HCT116 (cell line): ENCODE measurements around the gene RGCC. TPM values are rescaled to one million over a fixed set of nuclear protein-coding genes. Genes with fewer than 3 reads are reported as not detected.

Experiments
- ATAC-seq: fragments of 200-7000 bp; cut with Tn5 transposase; 2 replicates; pipeline ENCODE4 v1.9.1; 2020; ENCODE audit warnings: mild to moderate bottlenecking, moderate library complexity
- BruUV-seq: library from RNA; stranded (reverse); fragments of 400-500 nt; replicated peaks from 2 replicates; lab custom pipeline; 2021; lab: Mats Ljungman, UMichigan
- CTCF ChIA-PET: fragments of 300-600 bp; sonication (Branson Sonifier 250); formaldehyde crosslinking; loops from one replicate; lab custom pipeline; 2021; ENCODE audit warnings: antibody characterized with exemption; lab: Charles Lee
- POLR2A ChIA-PET: fragments of 300-600, 350-600 bp; sonication (Branson Sonifier 250); formaldehyde crosslinking; loops from one replicate; lab custom pipeline; 2021; ENCODE audit warnings: antibody characterized with exemption; lab: Charles Lee
- RAD21 ChIA-PET, 2 experiments: fragments of 300-600 bp; sonication (Branson Sonifier 250); formaldehyde crosslinking; loops; one replicate each; lab custom pipeline; 2023; ENCODE audit warnings: low total read pairs in 2 of 2; ENCODE audit not compliant: uncharacterized antibody in 2 of 2, unreplicated experiment in 2 of 2, low non-redundant PET in 1 of 2; lab: Charles Lee
- DNase-seq: peaks from one replicate; pipeline ENCODE4 v3.0.0-alpha.2; 2010; ENCODE audit warnings: low read depth, low spot score
- H2AFZ ChIP-seq: fragments of 200-600 bp; shearing (Covaris generic), sonication (generic); 2 replicates; pipeline ENCODE4 v1.6.1; 2017; ENCODE audit warnings: low read depth, mixed run types, mixed read lengths, antibody characterized with exemption, low read length; ENCODE audit not compliant: poor library complexity, severe bottlenecking
- H3K27ac ChIP-seq: 2 replicates; pipeline ENCODE4 v1.5.1; 2012; ENCODE audit warnings: low read depth, low read length
- H3K27me3 ChIP-seq: fragments of 200-600 bp; sonication (generic); 2 replicates; pipeline ENCODE4 v1.6.1; 2016; ENCODE audit warnings: mixed run types, low read length, mixed read lengths; ENCODE audit not compliant: insufficient read depth
- H3K36me3 ChIP-seq, 2 experiments: fragments of 200-500 bp in 1 of 2; fragments of 200-600 bp in 1 of 2; sonication (Bioruptor generic) in 1 of 2; sonication (generic) in 1 of 2; 2 replicates each; pipeline versions ENCODE4 v1.5.1 to v1.6.1; 2014 to 2016; ENCODE audit warnings: low read length in 2 of 2, inconsistent platforms in 1 of 2, mixed read lengths in 1 of 2, mixed run types in 1 of 2; ENCODE audit not compliant: insufficient read depth in 2 of 2, control insufficient read depth in 1 of 2
- H3K4me1 ChIP-seq, 2 experiments: fragments of 200-600 bp in 1 of 2; sonication (generic) in 1 of 2; 2 replicates each; pipeline versions ENCODE4 v1.5.1 to v1.6.1; 2012 to 2017; ENCODE audit warnings: low read length in 2 of 2, inconsistent platforms in 1 of 2, mild to moderate bottlenecking in 1 of 2, mixed read lengths in 1 of 2, mixed run types in 1 of 2, moderate library complexity in 1 of 2; ENCODE audit not compliant: insufficient read depth in 2 of 2, control insufficient read depth in 1 of 2
- H3K4me2 ChIP-seq: fragments of 200-600 bp; sonication (generic); 2 replicates; pipeline ENCODE4 v1.6.1; 2017; ENCODE audit warnings: mixed run types, low read length, mixed read lengths
- H3K4me3 ChIP-seq, 2 experiments: fragments of 200-600 bp in 1 of 2; sonication (generic) in 1 of 2; replicated peaks in 1 of 2; 2 replicates each; pipeline ENCODE4 v1.5.1; 2011 to 2016; ENCODE audit warnings: low read length in 2 of 2, control low read depth in 1 of 2, low read depth in 1 of 2, mild to moderate bottlenecking in 1 of 2, mixed read lengths in 1 of 2, mixed run types in 1 of 2
- H3K79me2 ChIP-seq: fragments of 200-600 bp; sonication (generic); 2 replicates; pipeline ENCODE4 v1.6.1; 2017; ENCODE audit warnings: mild to moderate bottlenecking, mixed run types, low read length, moderate library complexity, mixed read lengths; ENCODE audit not compliant: insufficient read depth
- H3K9ac ChIP-seq: fragments of 200-600 bp; sonication (generic); 2 replicates; pipeline ENCODE4 v1.6.1; 2016; ENCODE audit warnings: low read length, mixed read lengths
- H3K9me2 ChIP-seq: fragments of 200-600 bp; sonication (generic), shearing (Covaris generic); 2 replicates; pipeline ENCODE4 v1.6.1; 2017; ENCODE audit warnings: mixed run types, mild to moderate bottlenecking, moderate library complexity; ENCODE audit not compliant: insufficient read depth
- H3K9me3 ChIP-seq, 2 experiments: fragments of 200-500 bp in 1 of 2; fragments of 200-600 bp in 1 of 2; sonication (Bioruptor generic) in 1 of 2; sonication (generic) in 1 of 2; 2 replicates each; pipeline ENCODE4 v1.6.1; 2014 to 2017; ENCODE audit warnings: low read length in 2 of 2, mixed read lengths in 2 of 2, inconsistent platforms in 1 of 2, low read depth in 1 of 2, mild to moderate bottlenecking in 1 of 2, mixed run types in 1 of 2, moderate library complexity in 1 of 2; ENCODE audit not compliant: control insufficient read depth in 1 of 2, insufficient read depth in 1 of 2
- H4K20me1 ChIP-seq: fragments of 200-600 bp; sonication (generic), shearing (Covaris generic); 2 replicates; pipeline ENCODE4 v1.6.1; 2017; ENCODE audit warnings: mixed run types, mild to moderate bottlenecking, moderate library complexity; ENCODE audit not compliant: insufficient read depth
- CTCF ChIP-seq, 3 experiments: fragments of 200-600 bp in 1 of 3; sonication (generic) in 1 of 3; IDR thresholded peaks in 2 of 3; conservative IDR thresholded peaks in 1 of 3; 2 replicates each; pipeline ENCODE4 v1.5.1; 2012 to 2017; ENCODE audit warnings: low read depth in 2 of 3, low read length in 2 of 3, antibody characterized with exemption in 1 of 3, borderline replicate concordance in 1 of 3, control low read depth in 1 of 3, mild to moderate bottlenecking in 1 of 3, mixed read lengths in 1 of 3, mixed run types in 1 of 3, moderate library complexity in 1 of 3; ENCODE audit not compliant: insufficient read depth in 1 of 3
- ELF1 ChIP-seq: IDR thresholded peaks from 2 replicates; pipeline ENCODE4 v1.6.1; 2012; ENCODE audit warnings: low read depth, borderline replicate concordance
- FOSL1 ChIP-seq: IDR thresholded peaks from 2 replicates; pipeline ENCODE4 v1.6.1; 2012; ENCODE audit warnings: low read depth
- SRF ChIP-seq: IDR thresholded peaks from 2 replicates; pipeline ENCODE4 v1.6.1; 2012; ENCODE audit warnings: low read depth
- YY1 ChIP-seq: IDR thresholded peaks from 2 replicates; pipeline ENCODE4 v1.6.1; 2011; ENCODE audit warnings: low read length, low read depth, moderate library complexity, mild to moderate bottlenecking; ENCODE audit not compliant: insufficient replicate concordance; ENCODE audit errors: extremely low read depth
- intact Hi-C: fragments of 100-400 bp; cut with micrococcal nuclease; formaldehyde crosslinking; loops from 2 replicates; pipeline ENCODE4 v1.10.0; 2022
- total RNA-seq: library from RNA; stranded (reverse); gene quantifications from one replicate; pipeline ENCODE4 v1.2.1, GENCODE V29; 2021; ENCODE audit not compliant: unreplicated experiment

RGCC gene
- total RNA-seq, 1 experiment from 2014 or later, result 3.2 TPM

GRCh38 chr13:41514853-41515395 lies 57.6 kb downstream of the RGCC start:
- Histone ChIP-seq H3K36me3 (no peaks in the 10 kb centered on the region), H3K4me3 (no peak overlapping the region), H3K79me2 (no peaks in the 10 kb centered on the region), H3K27ac (no peak overlapping the region), H3K9me3 (no peaks in the 10 kb centered on the region), H3K9me2 (no peaks in the 10 kb centered on the region), H3K27me3 (no peaks in the 10 kb centered on the region), H4K20me1 (no peaks in the 10 kb centered on the region), H2AFZ (no peak overlapping the region), H3K9ac (no peak overlapping the region), H3K4me1 (no peaks in the 10 kb centered on the region), H3K4me2 (no peak overlapping the region)
- TF ChIP-seq FOSL1, result no peak
- no peak for TF ChIP-seq SRF
- RAD21 ChIA-PET, result no interaction called here
- intact Hi-C loops, result no loop called here
- ATAC-seq, result no peak
- BruUV-seq, result no TSS peak
- CTCF ChIA-PET, result no interaction called here
- POLR2A ChIA-PET, result no interaction called here
- no peak for DNase-seq

GRCh38 chr13:41515491-41516139 lies 58.3 kb downstream of the RGCC start:
- CTCF ChIA-PET, result no interaction called here
- Histone ChIP-seq H2AFZ (no peak overlapping the region), H3K79me2 (no peaks in the 10 kb centered on the region), H3K9me2 (no peaks in the 10 kb centered on the region), H3K27ac (no peak overlapping the region; the same call in 1 of the 2 replicates), H3K9ac (no peak overlapping the region), H3K9me3 (no peaks in the 10 kb centered on the region), H3K36me3 (no peaks in the 10 kb centered on the region), H3K4me3 (no peak overlapping the region), H3K4me1 (no peaks in the 10 kb centered on the region), H3K4me2 (no peak overlapping the region), H4K20me1 (no peaks in the 10 kb centered on the region), H3K27me3 (no peaks in the 10 kb centered on the region)
- intact Hi-C loops, result no loop called here
- ATAC-seq (no peak), DNase-seq (no peak)
- POLR2A ChIA-PET, result no interaction called here
- no peak for TF ChIP-seq YY1
- no peak for TF ChIP-seq CTCF (IDR thresholded peaks at IDR 0.05 in 2 of 3, conservative IDR thresholded peaks at IDR 0.05 in 1 of 3; ENCODE audit: borderline replicate concordance in 1 of 3, insufficient read depth in 1 of 3, low read depth in 2 of 3, low read length in 2 of 3)
- no peak for TF ChIP-seq ELF1
- no TSS peak for BruUV-seq
- RAD21 ChIA-PET, result no interaction called here
